HG03575 (cell line): Measurements from ENCODE around the gene ATP5IF1.

Experiments used
- ATAC-seq: cut with Tn5 transposase; IDR thresholded peaks from one replicate; pipeline ENCODE4 v1.9.1; 2021; ENCODE audit not compliant: unreplicated experiment, insufficient number of reproducible peaks, low FRiP score; ENCODE audit errors: extremely low read depth

Gene ATP5IF1

DNA sequence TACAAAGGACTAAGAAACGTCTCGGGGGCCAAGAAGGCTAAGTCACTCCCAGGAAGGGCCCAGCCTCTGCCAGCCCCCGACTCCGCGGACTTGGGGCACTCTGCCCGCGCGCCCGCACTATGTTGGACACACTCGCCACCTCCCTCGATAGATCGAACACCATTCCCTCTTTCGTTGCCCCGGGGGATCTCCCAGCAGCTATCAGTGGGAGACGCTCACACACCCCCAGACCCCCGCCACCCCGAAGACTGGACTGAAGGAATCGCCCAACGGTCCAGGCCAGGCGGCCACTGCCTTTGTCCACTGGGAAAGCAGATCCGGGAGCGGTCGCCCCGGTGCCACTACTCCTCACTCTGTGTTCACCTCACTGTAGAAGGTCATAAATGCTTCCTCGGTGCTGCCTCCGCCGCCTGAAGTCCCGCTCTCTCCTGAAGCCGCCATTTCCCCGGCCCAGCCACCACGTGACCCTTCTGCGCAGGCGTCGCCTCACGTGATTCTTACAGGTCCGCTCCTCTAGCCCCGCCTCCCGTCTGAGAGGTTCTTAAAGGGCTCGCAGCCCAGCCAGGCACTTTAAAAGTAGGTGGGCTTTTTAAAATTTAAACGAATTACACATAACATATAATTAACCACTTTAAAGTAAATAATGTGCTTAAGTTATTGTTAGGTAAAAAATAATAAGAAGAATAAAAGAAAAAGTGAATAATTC, 3.2 kb upstream of the ATP5IF1 start, which contains the start of gene DNAJC8:
TSS of gene DNAJC8 (minus strand) at position 472 of the 706 bp plus-strand sequence. CDS start at position 441, 31 bp downstream.
- peak; percentile 50 for ATAC-seq

GRCh38 chr1:28233264-28233606, 2.7 kb upstream of the ATP5IF1 start:
- no peak for ATAC-seq

DNA sequence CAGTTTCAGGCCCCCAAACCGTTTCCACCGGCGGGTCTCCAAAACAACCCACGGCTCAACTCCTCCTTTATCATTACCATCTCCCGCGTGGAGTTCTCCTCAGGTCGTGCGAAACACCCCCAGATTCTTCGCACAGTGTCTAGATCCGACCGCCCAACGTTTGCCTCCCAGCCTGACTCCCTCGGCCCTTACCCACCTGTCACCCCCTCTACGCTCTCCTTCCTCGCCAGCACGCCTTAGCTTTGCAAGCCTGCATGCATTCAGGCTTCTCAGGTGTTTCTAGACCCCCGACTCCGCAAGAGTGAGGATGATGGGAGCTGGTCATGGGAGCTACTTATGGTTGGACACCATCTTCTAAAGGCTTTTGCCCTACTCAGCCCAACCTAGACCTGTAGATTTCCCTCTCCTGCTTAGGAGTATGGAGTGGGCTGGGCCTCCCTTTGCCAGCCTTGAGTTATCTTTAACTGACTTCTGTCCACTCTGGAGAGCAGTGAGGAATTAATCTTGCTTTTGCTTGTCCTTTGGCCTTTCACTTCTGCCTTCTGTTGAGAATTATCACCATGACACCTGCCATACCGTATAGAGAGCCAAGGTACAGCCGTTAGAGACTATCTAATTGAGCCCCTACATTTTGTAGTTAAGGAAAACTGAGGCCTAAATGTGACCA, 865 bp downstream of the ATP5IF1 start:
- ATAC-seq: no peak

GRCh38 chr1:28239004-28239403, 3.1 kb downstream of the ATP5IF1 start:
- no peak for ATAC-seq

GRCh38 chr1:28240024-28240423, 4.1 kb downstream of the ATP5IF1 start:
- no peak for ATAC-seq

- no peak for ATAC-seq
These were observed 5.8 kb downstream of the ATP5IF1 start for GRCh38 chr1:28241638-28242241.

- ATAC-seq: no peak
These were observed 7.9 kb downstream of the ATP5IF1 start for GRCh38 chr1:28243685-28244311.

DNA sequence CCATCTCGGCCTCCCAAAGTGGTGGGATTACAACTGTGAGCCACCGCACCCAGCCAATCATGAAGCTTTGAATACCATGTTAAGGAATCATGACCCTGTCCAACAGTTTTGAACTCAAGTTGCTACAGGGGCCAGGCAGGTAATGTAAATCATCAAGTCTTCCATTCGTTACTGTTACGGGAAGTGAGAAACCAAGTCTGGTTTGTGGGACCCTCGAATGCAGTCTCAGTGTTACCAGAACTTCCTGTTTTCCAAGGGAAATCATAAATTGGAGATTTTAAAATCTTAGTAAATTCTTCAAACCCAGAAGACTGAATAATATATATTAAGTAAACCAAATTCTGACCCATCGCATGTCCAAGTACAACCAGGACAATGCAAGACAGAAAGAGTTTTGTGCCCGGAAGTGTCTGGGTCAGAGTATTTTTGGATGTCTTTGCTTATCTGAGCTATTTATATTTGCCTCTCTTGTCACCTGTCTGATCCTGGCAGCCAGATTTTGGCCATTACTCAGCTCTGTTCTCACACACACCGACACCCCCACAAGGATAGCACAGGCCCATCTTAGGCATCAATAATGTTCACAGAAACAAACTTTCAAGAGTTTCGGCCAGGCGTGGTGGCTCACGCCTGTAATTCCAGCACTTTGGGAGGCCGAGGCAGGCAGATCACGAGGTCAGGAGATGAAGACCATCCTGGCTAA, 8.8 kb downstream of the ATP5IF1 start:
- ATAC-seq: no peak

- no peak for ATAC-seq
These were observed 10.5 kb downstream of the ATP5IF1 start for GRCh38 chr1:28246427-28246832.

- ATAC-seq: no peak
These were observed 11.8 kb downstream of the ATP5IF1 start for GRCh38 chr1:28247612-28248272.

- ATAC-seq: no peak
These were observed 12.5 kb downstream of the ATP5IF1 start for GRCh38 chr1:28248273-28249012.

DNA sequence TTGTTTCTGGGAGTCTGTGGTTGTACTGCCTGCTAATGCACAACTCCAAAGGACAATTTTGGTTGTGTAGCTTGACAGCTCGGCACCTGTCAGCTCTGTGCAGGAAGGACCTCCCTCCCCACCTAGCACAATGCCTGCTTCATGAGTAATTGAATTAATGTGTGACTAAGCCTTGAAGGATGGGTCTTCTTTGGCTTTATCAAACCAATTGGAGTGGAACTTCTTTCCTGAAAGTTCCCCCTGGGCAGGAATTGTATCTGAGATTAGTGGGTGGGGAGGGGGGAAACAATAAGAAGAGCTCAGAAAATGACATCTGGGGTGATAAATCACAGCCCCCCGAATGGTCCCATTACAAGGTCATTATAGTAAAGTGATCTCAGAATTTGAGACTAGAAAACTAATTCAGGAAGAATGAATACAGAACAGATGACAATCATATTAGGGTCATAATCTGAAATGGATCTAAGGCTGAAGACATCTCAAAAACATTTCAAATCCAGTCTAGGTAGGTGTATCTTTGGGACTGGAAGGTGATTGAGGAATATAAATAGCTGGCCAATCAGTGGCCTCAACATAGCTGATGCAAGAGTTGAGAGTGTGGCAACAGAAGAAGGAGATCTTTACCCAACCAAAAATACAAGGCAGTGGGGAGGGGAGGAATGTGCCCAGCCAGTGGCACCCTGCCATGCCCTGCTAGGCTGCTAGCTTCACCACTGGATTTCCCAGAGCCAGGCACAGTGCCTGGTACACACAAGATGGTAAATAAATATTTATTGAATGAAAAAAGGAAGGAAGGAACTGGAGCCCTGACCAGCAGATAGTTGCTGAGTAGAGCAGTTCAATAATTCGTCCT, 13.3 kb downstream of the ATP5IF1 start:
- no peak for ATAC-seq

GRCh38 chr1:28249866-28250295, 14.0 kb downstream of the ATP5IF1 start:
- ATAC-seq: no peak

GRCh38 chr1:28256197-28256827, 20.4 kb downstream of the ATP5IF1 start:
- no peak for ATAC-seq

DNA sequence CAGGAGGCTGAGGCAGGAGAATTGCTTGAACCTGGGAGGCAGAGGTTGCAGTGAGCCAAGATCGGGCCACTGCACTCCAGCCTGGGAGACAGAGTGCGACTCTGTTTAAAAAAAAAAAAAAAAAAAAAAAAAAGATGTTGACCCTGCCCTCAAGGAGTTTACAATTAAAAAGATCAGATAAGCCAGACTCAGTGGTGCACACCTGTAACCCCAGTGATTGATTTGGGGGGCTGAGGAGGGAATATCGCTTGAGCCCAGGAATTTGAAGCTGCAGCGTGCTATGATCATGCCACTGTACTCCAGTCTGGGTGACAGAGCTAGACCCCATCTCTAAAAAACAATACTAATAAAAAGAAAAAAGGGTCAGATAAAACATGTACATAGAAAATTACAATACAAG, 21.8 kb downstream of the ATP5IF1 start:
- no peak for ATAC-seq

DNA sequence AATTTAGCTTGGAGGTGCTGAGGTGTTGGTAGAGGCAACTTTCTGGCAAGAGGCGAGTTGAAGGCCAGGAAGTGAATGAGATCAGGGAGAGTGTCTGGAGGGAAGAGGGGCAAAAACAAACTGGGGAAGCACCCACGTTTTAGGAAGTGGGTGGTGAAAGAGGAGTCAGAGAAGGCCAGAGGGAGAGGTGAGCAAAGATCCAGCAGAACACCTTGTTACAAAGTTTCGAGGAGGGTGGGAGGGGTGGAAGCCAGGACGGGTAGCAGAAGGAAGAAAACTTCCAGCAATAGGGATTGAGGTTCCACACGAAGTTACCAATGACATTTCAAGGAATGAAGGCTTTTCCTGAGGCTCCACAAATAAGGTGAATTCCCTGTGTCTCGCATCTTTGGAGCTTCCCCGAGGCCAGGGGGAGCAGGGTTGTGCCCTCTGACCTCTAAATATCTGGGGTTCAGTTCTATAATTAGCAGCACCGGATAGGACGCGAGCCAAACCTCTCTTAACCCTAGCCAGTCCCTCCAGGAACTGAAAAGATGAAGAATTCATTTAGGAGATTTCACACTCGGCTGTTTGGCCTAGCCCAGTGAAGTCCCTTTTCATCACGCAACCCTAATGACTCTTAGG, 22.8 kb downstream of the ATP5IF1 start:
- no peak for ATAC-seq
